ENCODE results near the gene TACR1.
"Not testable (repeated sequence)": the region's sequence is repeated elsewhere in the genome, so short reads cannot be mapped to it uniquely, and the experiment has no call there.

Gene TACR1

DNA sequence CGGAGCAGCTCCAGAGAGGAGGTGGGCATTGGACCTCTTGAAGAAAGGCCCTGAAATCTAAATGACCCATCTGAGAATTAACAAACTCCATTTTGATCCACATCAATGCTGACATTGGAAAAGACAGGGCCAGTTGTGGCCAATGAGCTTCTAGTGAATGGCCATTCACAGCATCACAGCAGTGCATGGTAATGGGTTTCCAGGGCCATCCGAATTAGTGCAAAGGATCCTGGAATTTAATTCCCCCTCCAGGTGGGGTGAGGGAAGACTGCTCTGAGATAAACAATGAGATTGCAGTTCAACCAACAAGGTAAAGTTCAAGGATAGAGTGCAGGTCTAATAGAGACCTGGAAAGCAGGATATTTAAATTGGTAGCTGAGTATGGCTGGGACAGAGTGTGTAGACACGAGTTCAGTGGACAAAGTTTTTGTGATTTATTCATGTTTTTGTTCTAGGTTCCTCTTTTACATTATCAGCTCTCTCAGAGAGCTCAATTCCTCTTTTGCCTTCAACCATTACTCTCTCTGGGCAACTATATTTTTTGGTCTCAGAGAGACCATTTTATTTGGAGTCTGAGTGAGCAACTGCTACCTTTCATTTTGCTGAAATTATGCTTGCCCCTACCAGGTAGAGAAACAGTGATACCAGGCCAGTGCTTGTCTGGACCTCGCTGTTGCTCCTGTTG is 5.0 kb downstream of the TACR1 start:
- DNase-seq, result no peak

DNA sequence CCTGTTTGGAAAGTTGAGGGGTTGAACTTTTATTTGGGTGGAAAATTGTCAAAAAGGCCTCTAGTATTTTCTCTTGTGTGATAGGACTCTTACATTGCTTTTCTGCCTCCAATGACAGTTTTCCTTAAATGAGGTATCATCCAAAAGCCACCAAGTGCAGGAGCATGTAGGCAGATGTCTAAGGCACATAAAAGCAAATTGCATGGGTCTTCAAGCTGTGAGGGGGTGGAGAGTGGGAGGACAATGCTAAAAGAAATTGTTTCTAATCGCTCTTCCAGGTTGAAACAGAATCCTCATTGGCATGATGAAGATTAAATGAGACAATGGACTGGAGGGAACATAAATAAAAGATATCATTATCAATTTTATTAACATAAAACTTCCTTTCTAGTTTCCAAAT is 6.8 kb downstream of the TACR1 start:
- no peak for DNase-seq

DNA sequence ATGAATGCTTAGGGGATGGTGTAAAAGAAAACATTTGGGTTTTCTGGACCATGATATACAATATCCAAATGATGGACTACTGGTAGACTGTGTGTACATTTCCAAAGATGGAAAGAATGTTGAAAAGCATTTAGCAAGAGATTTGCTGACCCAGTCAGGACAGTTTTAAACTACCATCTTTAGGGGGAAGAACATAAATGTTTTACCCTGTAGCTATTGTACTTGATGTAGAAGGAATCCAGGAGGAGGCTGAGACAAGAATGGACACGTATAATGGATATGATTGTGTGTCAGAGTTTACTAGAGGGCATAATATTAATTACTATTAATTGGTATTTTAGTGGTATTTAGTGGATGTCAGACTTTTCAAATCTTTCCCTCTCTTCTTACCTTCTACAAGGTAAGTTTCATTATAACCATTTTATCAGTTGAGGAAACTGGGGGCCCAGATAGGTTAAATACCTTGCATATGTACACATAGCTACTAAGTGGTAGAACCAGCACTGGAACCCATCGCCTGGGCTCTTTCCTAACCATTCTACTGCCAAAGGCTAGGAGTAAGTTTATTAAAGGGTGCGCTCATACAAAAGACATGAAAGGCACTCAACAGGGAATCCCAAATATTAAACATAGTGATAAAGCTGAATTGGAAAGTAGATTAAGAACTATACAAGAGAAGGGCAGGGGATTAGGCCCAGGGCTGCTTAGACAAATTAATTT is 8.9 kb downstream of the TACR1 start:
- DNase-seq, result no peak

DNA sequence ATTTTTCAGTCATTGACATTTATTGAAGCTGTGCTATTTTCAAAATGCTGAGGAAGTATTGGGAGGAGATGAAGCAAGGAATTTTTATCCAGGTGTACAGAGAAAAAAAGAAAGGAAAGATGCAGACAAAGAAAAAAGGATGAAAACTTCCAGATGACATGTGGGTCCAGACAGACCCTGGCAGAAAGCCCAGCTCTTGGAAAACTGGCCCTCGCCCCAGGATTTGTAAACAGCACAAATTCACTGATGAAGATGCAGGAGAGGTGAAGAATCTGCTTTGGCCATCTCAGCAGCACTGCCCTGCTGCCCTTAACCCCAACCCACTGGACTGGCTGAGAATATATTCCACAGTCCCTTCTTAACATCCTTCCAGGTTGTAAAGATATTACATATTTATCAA is 12.5 kb downstream of the TACR1 start:
- DNase-seq, result no peak

DNA sequence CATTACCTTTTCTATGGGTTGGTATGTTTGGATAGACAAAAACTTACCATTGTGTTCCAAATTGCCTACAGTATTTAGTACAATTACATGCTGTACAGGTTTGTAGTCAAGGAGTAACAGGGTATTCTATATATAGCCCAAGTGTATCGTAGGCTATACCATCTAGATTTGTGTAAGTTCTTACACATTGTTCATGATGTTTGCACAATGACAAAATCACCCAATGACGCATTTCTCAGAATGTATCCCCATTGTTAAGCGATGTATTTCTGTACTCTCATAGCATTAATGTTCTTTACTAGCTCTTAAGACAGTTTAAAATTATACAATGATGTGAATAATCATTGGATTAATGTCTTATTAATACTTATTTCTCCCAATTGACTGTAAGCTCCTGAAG is 16.7 kb downstream of the TACR1 start:
- DNase-seq, result no peak

DNA sequence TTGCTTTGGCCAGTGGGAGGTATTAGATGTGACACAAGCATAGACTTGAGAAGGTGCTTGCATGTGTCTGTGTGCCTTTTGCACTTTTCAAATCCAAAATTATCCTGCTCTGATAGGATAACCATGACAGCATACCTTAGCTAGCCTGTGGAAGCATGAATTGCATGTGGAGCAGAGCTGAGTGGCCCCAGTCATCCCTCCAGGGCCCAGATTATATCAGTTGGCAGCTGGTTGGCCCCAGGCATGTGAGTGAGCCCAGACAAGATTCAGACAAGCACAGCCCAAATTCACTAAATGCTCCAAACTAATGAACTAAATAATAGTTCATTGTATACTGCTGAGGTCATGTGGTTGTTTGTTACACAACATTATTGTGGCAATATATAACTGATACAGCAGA is 18.8 kb downstream of the TACR1 start:
- DNase-seq, result no peak

DNA sequence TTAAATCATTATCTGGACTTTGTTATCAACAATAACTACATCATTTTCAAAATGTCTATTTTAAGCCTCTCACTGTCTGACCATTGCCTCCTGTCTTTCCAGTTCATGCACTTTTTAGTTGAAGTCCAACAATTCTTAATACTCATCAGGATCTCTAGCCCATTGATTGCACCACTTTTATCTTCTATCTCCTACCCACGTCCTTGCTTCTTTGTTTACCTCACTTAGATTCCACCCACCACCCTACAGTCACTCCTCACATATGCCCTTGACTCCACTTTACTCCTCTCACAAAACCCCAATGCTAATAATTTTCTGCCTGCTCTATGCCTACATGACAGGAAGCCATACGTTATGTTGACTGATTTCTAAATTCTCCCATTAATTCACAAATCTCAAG is 21.9 kb downstream of the TACR1 start:
- DNase-seq, result no peak

DNA sequence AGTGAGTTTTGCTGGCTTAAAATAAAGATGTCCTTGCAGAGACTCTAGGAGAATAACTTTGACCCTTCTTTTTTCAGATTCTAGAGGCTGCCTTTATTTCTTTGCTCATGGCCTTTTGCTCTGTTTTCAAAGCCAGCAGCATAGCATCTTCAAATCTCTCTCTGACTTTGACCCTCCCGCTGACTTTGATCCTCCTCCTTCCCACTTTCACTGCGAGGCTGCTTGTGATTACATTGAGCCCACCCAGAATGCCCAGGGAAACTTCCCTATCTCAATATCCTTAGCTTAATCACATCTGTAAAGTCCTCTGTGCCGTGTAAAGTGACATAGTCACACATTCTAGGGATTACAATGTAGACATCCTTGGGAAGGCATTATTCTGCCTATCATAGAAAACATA is 23.9 kb downstream of the TACR1 start:
- no peak for DNase-seq

DNA sequence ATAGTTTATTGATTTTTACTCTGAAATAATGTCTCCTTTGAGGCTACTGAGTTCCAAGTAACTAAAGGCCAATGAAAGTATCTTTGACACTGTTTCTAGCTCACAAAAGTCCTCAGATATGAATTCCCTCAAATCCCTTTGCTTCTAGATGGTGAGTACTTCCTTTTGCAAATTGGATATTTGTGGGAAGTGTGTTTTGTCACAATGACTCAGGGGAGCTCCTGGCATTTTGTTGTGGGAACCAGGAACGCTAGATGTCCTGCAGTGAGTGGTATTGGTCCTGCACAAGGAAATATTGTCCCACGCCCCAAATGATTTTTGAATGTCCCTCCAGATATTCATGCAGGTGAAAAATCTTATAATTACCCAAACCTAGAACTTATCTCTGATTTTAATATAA is 24.3 kb downstream of the TACR1 start:
- DNase-seq, result no peak

DNA sequence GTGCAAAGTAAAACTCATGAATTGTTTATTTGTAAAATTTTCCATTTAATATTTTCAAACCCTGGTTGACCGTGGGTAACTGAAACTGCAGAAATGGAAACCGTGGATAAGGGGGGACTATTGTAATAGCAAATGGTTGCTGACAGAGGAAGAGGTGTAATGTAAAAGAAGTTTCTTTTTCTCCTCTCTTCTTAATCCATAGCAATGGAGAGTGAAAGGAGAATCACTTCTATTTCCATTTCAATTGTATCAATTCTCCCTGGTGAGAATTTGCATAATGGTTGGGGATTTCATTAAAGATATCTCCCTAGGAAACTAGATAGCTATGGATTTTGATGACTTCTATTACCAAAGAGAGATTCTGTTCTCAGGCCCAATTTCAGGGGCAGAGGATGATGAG is 24.8 kb downstream of the TACR1 start:
- no peak for DNase-seq

DNA sequence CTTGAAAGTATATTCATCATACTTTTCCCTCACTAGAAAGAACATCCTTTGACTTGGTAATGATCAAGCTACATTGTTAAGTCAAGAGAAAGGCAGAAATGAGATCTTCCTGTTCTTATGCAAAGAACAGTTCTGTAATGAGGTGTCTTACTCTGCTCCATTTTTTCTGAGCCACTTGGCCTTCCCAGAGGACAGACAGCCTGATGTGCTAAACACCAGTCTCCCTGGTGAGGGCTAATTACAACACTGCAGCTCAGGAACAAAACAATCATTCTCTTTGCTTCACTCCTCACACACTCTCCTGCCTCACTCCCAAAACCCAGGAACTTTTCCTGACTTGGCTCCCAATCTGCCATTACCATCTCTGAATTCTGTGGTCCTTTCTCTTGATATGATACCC is 25.6 kb downstream of the TACR1 start:
- no peak for DNase-seq

DNA sequence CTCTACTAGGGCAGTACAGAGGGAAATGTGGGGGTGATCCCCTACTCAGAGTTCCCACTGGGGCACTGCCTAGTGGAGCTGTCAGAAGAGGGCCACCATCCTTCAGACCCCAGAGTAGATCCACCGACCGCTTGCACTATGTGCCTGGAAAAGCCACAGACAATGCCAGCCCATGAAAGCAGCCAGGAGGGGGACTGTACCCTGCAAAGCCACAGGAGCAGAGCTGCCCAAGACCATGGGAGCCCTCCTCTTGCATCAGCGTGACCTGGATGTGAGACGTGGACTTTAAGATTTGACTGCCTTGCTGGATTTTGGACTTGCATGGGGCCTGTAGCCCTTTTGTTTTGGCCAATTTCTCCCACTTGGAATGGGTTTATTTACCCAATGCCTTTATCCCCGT is 27.9 kb downstream of the TACR1 start:
- not testable (repeated sequence) for DNase-seq

DNA sequence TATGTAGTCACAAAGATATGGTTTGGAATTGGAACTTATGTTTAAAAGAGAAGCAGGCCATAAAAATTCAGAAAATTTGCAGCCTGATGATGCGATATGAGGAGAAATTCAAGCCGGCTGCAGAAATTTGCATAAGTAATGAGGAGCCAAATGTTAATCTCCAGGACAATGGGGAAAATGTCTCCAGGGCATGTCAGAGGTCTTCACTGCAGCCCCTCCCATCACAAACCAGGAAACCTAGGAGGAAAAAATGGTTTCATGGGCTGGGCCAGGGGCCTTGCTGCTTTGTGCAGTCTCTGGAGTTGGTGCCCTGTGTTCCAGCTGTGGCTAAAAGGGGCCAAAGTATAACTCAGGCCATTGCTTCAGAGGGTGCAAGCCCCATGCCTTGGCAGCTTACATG is 28.4 kb downstream of the TACR1 start:
- DNase-seq, result no peak

DNA sequence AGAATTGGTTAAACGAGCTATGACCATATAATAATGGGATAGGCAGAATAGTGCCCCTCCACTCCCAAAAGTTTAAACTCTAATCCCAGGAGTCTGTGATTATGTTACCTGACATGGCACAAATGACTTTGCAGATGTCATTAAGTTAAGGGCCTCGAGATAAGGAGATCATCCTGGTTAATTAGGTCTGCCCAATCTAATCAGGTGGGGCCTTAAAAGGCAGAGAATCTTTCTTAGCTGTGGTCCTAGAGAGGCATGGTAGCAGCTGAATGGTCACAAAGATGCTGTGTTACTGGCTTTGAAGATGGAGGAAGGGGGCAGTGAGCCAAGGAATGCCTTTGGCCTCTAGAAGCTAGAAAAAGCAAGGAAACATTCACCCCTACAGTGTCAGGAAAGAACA is 31.1 kb downstream of the TACR1 start:
- no peak for DNase-seq

DNA sequence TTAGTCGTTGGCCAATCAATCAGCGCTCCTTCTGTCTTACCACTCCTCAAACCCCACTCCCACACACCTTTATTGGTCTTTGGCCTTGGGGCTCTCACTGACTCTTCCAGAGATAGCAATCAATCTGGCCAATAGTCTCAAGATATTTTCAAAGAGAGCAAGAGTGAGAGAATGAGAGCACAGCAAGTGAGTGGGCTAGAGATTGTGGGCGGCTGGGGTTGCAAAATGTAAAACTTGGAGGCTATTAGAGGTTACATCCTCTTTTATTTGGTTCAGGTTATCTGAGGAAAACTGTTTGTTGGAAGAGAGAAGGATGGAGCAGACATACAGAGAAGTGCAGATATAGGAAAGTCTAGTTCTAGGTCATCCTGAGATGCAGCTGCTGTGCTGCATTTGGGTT is 32.8 kb downstream of the TACR1 start:
- DNase-seq, result no peak

DNA sequence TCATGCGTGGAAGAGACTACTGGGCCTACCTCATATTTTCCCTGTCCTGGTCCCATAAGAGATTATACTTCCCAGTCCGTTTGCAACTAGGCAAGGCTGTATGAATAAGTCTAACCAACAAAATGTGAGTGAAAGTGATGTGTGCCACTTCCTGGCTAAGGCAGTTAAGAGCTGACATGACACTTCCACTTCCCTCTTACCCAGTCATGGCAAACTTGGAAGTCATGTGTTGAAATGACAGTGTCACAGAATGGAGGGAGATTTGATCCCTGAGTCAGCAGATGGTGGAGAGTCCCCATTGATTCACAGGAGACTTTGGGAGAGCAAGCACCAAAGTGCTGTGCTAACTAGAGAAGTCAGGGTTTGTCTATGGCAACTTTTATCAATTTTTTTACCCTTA is 36.4 kb downstream of the TACR1 start:
- no peak for DNase-seq

DNA sequence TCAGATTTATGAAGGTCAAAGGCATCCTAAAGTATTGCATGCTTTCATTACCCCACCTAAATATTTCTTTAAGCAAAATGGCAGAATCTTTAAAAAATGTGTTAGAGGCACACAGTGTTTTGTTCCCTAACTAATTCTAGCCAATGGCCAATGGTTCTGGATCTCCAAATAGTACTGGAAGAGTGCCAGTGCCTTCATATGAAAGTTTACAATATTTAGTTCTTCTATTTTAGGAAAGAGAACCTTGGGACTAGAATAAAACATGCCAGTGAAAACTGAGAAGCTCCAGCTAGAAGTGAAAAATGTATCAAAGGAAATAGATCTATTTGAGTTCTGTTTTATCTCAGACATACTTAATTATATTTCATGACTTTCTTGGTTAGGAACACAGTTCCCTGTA is 37.1 kb downstream of the TACR1 start:
- no peak for DNase-seq

DNA sequence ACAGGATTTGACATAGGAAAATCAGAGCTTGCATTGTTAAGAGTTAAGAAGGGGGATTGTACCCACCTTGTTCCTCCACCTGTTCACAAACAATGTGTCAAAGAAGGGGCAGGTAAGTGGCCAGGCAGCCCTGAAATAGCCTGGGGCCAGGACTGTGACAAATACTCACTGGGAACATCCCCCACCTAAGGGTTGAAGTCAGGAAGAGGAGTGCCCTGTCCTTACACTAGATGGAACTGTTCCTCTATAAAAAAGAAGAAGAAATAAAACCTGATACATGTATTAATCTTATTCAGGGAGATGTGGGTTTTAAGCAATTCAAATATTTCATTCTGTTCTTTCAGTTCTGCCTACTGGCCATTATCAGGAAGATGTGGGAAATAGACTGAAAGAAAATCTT is 41.9 kb downstream of the TACR1 start:
- no peak for DNase-seq

DNA sequence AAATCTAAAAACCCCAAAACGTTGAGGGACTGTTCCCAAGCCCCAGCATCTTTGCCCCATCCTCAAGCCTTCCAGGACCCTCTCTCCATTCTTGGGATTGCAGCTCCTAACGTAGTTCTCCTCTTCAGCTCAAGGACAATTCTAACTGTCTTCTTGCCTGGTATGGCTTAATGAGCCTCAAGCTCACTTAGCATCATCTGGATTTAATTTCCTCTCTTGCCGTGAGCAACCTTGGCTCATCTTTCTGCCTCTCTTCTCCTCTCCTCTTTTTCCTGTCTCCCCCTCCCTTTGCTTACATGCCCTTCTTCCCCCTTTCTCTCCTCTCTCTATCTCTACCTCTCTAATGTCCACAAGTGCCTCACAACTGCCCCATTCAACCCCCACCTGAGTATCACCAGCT is 44.2 kb downstream of the TACR1 start:
- DNase-seq, result no peak

DNA sequence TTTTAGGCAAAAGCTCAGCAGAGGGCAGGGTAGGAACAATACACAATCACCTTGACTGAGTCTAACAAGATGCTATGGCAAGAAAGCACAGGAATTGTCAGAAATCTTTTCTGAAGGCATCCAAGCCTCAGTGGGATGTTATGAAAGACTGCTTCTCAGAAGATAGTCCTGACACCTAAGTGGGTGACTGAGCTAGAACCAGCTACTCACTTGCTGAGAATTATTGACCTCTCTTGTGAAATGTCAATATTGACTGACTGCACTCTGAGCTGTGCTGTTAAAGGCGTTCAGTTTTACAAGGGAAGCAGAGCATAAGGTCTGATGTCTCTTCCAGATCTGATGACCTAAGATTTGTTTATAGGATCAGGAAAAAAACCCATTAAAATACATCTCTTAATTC is 46.1 kb downstream of the TACR1 start:
- DNase-seq, result no peak

DNA sequence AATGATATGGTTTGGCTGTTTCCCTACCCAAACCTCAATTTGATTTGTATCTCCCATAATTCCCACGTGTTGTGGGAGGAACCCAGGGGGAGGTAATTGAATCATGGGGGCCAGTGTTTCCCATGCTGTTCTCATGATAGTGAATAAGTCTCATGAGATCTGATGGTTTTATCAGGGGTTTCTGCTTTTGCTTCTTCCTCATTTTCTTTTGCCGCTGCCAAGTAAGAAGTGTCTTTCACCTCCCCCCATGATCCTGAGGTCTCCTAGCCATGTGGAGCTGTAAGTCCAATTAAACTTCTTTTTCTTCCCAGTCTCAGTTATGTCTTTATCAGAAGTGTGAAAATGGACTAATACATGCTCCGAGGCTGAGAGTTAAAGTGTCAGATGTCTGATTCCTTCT is 47.1 kb downstream of the TACR1 start:
- DNase-seq, result not testable (repeated sequence)

DNA sequence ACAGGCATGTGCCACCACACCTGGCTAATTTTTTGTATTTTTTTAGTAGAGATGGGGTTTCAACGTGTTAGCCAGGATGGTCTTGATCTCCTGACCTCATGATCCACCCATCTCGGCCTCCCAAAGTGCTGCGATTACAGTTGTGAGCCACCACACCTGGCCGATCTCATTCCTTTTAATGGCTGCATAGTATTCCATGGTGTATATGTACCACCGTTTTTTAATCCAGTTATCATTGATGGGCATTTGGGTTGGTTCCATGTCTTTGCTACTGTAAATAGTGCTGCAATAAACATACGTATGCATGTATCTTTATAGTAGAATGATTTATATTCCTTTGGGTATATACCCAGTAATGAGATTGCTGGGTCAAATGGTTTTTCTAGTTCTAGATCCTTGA is 51.4 kb downstream of the TACR1 start:
- not testable (repeated sequence) for DNase-seq

DNA sequence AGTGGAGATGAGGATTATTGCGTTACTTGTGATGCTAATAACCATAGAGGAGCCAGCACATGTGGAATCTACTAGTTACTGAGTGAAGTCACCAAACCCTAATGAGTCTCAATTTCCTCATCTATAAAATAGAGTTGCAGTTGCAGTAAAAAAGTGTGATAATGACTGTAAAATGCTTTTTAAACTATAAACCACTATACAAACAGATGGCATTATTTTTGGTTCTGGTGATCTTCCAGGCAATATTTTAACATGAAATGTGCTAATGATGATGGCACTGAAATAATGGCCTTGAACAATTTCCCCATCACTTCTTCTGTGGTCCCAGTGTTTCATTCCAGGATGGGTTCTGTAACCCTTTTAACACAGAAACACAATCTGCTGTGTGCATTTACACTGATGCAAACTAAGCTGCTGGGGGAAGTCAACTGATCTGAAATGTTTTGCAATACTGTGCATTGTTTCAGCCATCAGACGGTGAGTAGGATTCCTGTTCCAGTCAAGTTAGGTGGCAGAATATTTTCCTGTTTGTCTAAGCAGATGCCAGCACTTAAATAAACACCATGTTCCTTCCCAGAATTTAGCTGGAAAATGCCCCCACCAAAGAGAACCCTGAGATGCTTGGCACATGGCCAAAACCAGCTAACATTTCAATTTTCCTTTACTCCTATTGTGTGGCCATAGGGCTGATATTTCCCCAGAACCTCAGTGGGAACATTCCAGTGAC is 52.6 kb downstream of the TACR1 start:
- no peak for DNase-seq

DNA sequence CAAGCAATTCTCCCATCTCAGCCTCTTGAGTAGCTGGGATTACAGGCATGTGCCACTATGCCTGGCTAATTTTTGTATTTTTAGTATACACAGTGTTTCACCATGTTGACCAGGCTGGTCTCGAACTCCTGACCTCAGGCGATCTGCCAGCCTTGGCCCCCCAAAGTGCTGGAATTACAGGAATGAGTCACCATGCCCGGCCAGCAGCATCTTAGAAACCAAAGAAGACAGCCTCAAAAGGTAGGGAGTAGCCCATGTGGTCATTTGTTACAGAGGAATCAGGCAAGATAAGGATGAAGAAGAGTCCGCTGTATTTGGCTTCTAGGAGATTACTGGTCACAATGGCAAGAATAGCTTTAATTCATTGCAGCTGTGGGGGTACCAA is 53.1 kb downstream of the TACR1 start:
- not testable (repeated sequence) for DNase-seq
